ENCODE results near the gene CUX1.

DNA sequence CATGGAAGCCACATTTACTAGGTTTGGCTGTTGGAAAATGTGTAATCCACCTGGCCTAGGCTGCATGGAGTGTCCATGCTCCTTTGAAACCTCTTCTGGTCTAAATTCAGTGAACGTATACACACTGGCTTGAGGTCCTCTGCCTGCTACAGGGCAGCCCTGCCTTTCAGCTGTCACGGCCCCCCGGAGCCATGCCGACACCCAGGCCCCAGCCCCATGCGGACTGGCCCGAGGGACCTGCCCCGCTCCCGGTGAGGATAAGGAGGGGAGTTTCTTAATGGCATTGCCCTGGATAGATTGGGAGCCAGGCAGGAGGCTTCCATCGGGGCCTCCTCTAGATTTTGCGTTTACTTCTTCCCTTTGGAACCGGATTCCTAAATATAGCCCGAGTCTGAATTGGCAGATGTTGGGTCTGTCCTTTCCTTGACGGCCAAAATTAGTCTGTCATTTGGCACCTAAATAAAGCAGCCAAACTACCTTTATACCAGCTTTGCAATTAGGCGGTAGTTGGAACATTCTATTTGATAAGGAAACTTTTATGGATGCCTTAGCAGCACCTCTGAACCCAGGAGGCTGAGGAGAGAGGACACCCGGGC lies 397.1 kb downstream of the CUX1 start:
- TF ChIP-seq, protein P1, sequence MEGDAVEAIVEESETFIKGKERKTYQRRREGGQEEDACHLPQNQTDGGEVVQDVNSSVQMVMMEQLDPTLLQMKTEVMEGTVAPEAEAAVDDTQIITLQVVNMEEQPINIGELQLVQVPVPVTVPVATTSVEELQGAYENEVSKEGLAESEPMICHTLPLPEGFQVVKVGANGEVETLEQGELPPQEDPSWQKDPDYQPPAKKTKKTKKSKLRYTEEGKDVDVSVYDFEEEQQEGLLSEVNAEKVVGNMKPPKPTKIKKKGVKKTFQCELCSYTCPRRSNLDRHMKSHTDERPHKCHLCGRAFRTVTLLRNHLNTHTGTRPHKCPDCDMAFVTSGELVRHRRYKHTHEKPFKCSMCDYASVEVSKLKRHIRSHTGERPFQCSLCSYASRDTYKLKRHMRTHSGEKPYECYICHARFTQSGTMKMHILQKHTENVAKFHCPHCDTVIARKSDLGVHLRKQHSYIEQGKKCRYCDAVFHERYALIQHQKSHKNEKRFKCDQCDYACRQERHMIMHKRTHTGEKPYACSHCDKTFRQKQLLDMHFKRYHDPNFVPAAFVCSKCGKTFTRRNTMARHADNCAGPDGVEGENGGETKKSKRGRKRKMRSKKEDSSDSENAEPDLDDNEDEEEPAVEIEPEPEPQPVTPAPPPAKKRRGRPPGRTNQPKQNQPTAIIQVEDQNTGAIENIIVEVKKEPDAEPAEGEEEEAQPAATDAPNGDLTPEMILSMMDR (IDR thresholded peaks at IDR 0.05), result no peak
- no peak for TF ChIP-seq POLR2A (IDR thresholded peaks at IDR 0.05)

Data from lower leg skin (tissue), 3 donors.